ENCODE results near the gene GOSR2.

Gene GOSR2

GRCh38 chr17:46991617-46992016 is 68.7 kb downstream of the GOSR2 start:
- no peak for DNase-seq (ENCODE audit: low read depth)

All from stimulated activated CD8-positive, alpha-beta memory T cell treated with anti-CD3 and anti-CD28 coated beads, Interleukin-15, amount 100 ng/mL, for 1 hour (primary cell).